Measurements from ENCODE around the gene GAS5. TPM values are rescaled to one million over a fixed set of nuclear protein-coding genes. Genes with fewer than 3 reads are reported as not detected.

GAS5 gene
- total RNA-seq, 1 donor from 2014 or later: 549 TPM

Other genes starting within 250 kb of the GAS5 start
- not detected in 2 replicates for gene TEX50, start 232.7 kb downstream of the GAS5 start, total RNA-seq
- 0.24 TPM in 1 of 2 replicates, not detected in the other for gene ANKRD45, start 198.1 kb downstream of the GAS5 start, total RNA-seq
- 27.1 and 27.8 TPM in 2 replicates for gene KLHL20, start 153.0 kb downstream of the GAS5 start, total RNA-seq
- gene DARS2, start 43.3 kb downstream of the GAS5 start, total RNA-seq: 12.8 and 13.1 TPM in 2 replicates
- gene CENPL, start 43.1 kb downstream of the GAS5 start, total RNA-seq: 7.9 and 10.9 TPM in 2 replicates
- gene ZBTB37, start 391 bp upstream of the GAS5 start, total RNA-seq: 15.0 and 15.3 TPM in 2 replicates
- gene SERPINC1, start 49.3 kb upstream of the GAS5 start, total RNA-seq: 0.40 TPM in 1 of 2 replicates, not detected in the other
- 32.9 and 33.6 TPM in 2 replicates for gene RC3H1, start 154.4 kb upstream of the GAS5 start, total RNA-seq

Data from osteocyte (in vitro differentiated cells).